ENCODE data around the gene LATS2. TPM values are rescaled to one million over a fixed set of nuclear protein-coding genes. Genes with fewer than 3 reads are reported as not detected.
A peak's percentile ranks its signal among the peaks of the same experiment; 100 is the strongest.

Gene LATS2
- 30.1 TPM for total RNA-seq

DNA sequence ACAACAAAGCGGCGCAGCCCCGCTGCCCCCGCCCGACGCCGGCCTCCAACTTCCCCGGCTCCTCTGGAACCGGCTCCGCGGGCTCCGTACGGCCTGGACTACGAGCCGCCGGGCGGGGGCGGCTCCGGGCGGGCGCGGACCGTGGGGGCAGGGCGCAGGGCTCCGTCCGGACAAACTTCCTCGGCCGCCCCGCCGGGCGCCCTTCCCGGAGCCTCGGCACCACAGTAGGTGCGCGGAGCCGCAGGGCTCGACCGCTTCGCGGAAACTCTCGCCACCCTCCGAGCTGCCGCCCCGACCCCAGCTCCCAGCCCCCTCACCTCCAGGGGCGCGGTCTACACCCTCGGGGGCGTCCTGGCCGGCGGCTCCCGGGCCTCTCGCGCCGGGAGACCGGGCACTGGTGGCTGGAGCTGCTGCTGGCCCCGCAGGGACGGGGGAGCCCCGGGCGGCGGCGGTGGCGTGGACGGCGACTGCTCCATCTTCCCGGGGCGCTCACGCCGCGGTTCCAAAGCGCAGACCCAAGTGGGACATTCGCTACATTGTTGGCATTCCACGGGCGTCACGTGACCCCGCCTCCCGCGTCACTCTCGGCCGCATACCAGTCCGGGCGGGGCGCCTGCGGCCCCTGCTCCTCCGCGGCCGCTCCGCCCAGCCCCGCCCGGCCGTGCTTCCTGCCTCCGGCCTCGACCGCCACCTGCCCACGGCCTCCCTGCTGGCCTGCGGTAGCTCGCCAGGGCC, at the start of gene LATS2:
Gene LATS2 (minus strand): TSS at position 558 of the 735 bp plus-strand sequence. CDS start 15,560 bp downstream, outside the sequence.
- DNase-seq (ENCODE audit: low spot score): peak; percentile 96

DNA sequence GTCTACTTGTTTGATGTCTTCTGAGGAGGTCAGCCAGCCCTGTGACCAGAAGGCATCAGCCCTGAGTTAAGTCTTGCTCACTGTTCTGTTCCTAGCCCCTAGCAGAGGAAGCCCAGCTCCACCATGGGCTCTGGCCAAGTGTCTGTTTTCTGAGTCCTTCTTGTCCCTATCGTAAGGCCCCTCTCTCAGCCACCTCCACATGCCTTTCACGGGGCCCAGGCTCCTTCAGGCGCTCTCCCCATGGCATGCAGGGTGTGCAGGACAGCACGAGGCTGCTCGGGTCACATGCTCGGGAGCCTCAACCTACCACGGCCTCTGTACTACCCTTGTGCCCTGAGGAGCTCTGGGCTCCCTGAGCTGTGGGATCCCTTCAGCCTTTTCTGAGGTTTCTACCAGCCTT, 47.8 kb upstream of the LATS2 start:
- no peak for DNase-seq (ENCODE audit: low spot score)

DNA sequence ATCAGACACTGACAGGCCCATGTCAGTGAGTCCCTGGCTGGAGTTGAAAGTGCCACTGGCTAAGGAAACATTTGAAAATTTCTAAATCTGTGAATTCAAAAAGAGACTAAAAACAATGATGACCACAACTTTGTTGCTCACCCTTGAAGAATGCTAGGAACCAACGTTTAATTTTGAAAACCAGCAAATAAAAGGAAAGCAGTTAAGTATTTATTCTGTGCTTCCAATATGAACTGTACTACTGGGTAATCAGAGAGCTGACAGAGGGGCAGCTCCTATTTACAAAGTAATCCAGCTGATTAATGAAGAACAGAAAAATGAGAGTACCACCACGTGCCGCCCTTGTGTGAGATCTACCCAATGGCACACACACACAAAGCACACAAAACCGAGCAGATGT, 44.7 kb upstream of the LATS2 start:
- no peak for DNase-seq (ENCODE audit: low spot score)

DNA sequence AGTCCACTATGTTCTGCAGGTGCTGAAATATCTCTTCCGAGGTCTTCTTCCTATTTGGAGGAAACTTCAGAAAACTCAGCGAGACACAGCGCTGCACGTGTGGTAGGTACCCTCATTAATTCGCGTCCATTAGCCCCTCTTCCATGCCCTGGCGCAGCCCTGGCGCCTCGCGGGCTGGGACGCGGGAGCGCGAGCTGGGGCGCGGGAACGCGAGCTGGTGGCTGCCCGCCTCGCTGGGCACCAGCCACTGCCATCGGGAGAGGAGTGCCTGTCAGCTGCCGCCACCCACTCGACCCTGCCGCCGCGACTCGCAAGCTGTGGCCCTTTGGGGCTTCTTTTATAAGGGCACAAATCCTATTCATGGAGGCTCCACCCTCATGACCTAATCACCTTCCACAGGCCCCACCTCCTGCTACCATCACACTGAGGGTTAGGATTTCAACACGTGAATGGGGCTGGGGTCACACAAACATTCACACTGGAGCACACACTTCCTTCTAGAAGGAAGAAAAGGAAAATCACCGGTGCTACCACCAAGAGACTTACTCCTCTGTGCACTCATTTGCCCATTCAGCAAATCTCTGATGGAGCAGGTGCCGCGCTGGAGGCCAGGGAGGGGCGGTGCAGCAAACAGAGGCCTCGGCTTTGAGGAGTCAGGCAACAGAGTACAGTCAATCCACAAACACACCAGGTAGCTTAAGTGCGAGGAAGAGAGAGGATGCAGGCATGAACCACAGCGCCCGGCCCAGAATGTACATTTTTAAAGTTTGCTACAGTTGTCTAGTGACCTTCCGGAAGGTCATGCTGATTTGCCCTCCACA, 43.0 kb upstream of the LATS2 start:
- DNase-seq (ENCODE audit: low spot score): no peak

GRCh38 chr13:21101865-21102576, 40.6 kb upstream of the LATS2 start:
- DNase-seq (ENCODE audit: low spot score): no peak

GRCh38 chr13:21100994-21101757, 39.8 kb upstream of the LATS2 start:
- no peak for DNase-seq (ENCODE audit: low spot score)

- no peak for DNase-seq (ENCODE audit: low spot score)
Measured at GRCh38 chr13:21100211-21100610, 38.8 kb upstream of the LATS2 start.

- no peak for DNase-seq (ENCODE audit: low spot score)
Measured at GRCh38 chr13:21095311-21095710, 33.9 kb upstream of the LATS2 start.

- no peak for DNase-seq (ENCODE audit: low spot score)
Measured at GRCh38 chr13:21089830-21090229, 28.4 kb upstream of the LATS2 start.

- no peak for DNase-seq (ENCODE audit: low spot score)
Measured at GRCh38 chr13:21088534-21088933, 27.1 kb upstream of the LATS2 start.

DNA sequence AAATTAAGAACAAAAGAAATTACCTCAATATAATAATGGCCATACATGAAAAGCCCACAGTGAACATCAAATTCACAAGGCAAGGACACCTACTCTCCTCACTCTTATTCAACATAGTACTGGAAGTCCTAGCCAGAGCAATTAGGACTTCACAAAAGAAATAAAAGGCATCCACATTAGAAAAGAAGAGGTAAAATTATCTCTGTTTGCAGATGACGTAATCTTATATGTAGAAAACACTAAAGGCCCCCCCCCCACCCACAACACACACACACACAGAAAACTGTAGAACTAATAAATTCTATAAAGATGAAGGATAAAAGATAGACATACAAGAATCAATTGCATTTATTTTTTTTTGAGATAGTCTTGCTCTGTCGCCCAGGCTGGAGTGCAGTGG, 25.5 kb upstream of the LATS2 start:
- DNase-seq (ENCODE audit: low spot score): no peak

DNA sequence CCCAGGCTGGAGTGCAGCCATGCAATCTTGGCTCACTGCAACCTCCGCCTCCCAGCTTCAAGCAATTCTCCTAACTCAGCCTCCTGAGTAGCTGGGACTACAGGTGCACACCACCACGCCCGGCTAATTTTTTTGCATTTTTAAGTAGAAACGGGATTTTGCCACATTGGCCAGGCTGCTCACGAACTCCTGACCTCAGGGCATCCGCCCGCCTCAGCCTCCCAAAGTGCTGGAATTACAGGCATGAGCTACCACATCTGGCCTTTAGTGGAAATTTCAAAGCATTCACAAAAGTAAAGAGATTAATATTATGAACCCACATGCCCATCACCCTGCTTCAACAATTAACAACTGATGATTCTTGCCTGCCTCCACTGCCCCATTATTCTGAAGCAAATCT, 20.5 kb upstream of the LATS2 start:
- DNase-seq (ENCODE audit: low spot score): no peak

- no peak for DNase-seq (ENCODE audit: low spot score)
Measured at GRCh38 chr13:21080593-21080891, 19.2 kb upstream of the LATS2 start.

DNA sequence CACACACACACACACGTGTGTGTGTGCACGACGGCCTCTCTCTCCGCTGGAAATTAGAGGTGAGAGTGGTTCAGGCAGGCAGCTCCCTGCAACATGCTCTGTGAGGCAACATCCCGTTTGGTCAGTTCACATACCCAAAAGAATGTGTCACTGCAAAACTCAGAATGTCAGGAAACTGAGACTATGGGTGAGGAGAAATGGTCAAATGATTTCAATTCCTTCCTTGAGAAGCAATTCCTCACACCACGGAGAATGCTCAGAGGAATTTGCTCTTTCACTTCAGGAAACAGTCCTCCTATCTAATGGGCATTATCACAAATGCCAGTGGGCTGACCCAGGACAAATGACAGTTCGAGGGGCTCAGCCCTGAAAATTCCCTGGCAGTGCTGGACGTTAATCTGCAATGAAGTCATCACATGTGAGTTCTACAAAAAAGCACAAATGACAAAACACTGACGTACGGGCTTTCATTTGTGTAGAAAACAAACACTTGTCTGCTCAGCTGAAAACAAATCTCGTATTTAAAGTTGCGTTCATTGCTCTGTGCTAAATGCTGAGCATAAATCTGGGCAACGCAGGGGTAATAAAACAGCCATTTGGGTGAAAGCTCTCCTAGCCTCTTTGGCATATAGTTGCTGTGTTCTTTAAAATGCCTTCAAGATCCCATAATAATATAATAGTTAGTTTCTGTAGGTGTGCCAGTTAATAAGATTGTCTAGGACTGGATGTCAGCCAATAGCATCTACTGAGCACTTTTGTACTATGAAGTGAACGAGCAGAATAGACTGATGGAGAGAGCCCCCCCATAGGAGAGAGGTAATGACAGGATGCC, 18.6 kb upstream of the LATS2 start:
- DNase-seq (ENCODE audit: low spot score): no peak

DNA sequence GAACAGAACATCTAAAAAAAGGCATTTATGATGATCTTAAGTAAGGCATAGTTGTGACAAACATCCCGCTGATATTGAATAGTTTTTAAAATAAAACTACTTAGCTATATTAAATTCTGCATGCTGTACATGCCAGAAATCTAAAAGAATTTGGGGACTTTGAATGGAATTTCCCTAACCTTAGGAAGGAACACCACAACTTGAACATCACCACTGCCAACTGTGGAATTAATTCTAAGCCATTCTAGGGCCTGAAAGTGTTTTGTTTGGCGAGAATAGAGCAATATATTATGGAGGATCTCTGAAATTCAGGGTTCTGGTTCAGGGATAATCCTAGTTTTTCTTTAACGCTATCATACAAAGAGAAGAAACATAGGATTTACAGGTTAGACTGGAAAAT, 17.8 kb upstream of the LATS2 start:
- no peak for DNase-seq (ENCODE audit: low spot score)

DNA sequence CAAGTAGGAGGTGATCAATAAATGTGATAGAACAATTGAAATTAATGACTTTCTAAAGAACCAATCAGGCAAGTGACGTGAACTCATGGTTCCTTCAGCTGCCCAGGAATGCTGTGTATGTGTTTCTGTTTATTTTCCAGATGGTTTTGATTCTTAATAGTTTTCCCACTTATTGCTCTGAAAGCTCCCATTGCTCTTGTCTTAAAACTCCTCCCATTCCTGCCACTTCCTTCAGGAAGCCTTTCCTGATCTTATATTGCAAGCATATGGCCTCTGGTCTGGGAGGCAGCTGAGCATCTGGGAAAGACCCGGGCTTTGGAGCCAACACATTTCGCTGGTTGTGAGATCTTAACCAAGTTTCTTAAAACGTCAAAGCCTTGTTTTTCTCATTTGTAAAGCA, 17.1 kb upstream of the LATS2 start:
- DNase-seq (ENCODE audit: low spot score): no peak

DNA sequence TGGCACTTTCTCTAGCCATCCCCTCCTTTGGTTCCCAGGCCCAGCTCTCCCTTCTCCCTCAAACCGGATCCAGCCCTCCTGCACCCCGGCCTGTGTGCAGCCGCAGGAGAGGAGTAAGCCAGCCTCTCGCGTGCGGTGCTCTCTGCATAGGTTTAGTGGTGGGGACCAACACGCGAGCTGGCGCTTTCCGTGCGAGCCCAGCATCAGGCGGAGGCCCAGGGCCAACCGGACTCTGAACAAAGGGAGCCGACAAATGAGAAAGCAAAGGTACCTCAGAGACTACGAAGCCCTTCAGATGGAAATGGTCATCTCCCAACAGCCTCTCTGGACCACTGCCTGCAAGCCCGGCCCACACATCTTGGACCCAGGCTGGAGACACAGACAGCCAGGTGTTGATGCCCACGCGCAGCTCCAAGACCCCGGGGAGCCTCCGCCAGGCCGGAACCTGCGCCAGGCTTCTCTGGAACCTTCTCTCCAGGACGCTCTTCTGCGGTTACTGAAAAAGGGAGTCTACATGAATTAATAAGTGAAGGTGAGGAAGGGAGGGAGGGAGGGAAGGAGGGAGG, 16.5 kb upstream of the LATS2 start:
- DNase-seq (ENCODE audit: low spot score): no peak

DNA sequence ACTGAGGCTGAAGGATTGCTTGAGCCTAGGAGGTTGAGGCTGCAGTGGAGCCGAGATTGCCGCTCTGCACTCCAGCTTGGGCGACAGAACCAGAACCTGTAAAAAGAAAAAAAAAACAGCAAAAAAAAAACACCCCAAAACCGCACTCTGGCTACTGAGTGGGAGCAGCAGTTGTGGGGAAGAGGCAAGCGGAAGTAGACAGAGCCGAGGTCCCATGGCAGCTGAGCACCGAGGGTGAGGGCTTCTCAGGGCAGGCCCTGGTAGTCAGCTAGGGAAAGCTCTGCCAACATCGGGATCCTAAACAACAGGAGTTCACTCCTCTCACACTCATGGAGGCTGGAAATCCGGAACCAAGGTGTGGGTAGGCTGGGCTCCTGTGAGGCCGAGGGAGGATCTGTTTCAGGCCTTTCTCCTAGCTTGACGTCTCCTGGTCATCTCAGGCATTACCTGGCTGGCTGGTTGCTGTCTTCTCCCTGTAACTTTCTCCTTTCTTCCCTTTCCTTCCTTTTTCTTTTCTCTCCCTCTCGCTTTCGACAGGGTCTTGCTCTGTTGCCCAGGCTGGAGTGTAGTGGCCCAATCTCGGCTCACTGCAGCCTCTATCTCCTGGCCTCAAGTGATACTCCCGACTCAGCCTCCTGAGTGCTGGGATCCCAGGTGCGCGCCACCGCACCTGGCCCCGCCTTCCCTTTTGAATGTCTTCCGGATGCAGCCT, 15.8 kb upstream of the LATS2 start:
- DNase-seq (ENCODE audit: low spot score): no peak

DNA sequence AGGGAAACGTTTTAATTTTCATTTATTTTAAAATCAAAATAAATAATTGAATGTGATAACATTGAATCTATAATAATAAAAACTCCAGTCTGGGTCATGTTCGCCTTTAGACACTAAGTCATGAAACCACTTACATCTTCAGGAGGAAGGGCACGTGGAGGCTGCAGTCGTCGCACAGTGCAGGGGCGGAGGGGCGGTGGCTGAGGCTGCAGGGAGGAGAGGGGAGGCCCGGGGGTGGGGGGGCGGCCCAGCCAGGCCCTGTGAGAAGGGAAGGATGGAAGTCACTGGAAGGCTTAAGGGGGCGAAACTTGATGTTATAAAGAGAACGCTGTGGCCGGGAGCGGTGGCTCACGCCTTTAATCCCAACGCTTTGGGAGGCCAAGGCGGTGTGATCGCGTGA, 14.9 kb upstream of the LATS2 start:
- no peak for DNase-seq (ENCODE audit: low spot score)
